GM12864 (cell line): ENCODE measurements around the gene USP28.
"Not testable (repeated sequence)": the region's sequence is repeated elsewhere in the genome, so short reads cannot be mapped to it uniquely, and the experiment has no call there.

Source experiments
- DNase-seq: peaks from one replicate; pipeline ENCODE4 v3.0.0-alpha.2; 2011; ENCODE audit warnings: low read depth
- H3K4me3 ChIP-seq: 2 replicates; pipeline ENCODE4 v1.5.1; 2011; ENCODE audit warnings: mild to moderate bottlenecking, low read depth, low read length, control low read depth
- CTCF ChIP-seq: IDR thresholded peaks from 2 replicates; pipeline ENCODE4 v1.5.1; 2011; ENCODE audit warnings: low read depth, mild to moderate bottlenecking, moderate library complexity, low read length, control low read depth, inconsistent platforms; ENCODE audit errors: missing control alignments

The USP28 gene

GRCh38 chr11:113778111-113778910, 97.1 kb downstream of the USP28 start:
- no peak for DNase-seq
- H3K4me3 ChIP-seq = no peak overlapping the region
- TF ChIP-seq CTCF = no peak

DNA sequence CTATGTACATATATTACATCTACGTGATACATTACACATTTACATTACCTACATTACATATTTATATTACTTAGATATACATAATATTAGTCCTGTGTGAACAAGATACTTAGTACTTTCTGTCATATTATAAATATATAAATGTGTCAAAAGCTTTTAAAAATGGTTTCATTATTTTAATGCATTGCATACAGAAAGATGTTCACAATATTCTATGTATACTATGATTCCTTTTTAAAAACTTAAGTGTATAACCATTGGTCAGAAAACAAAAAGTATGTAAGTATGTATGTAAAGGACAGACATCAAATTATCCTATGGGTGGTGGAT, 101.2 kb downstream of the USP28 start:
- H3K4me3 ChIP-seq = peak overlapping the region; percentile 100; the same call in 1 of the 2 replicates
- no peak for TF ChIP-seq CTCF
- DNase-seq = no peak

DNA sequence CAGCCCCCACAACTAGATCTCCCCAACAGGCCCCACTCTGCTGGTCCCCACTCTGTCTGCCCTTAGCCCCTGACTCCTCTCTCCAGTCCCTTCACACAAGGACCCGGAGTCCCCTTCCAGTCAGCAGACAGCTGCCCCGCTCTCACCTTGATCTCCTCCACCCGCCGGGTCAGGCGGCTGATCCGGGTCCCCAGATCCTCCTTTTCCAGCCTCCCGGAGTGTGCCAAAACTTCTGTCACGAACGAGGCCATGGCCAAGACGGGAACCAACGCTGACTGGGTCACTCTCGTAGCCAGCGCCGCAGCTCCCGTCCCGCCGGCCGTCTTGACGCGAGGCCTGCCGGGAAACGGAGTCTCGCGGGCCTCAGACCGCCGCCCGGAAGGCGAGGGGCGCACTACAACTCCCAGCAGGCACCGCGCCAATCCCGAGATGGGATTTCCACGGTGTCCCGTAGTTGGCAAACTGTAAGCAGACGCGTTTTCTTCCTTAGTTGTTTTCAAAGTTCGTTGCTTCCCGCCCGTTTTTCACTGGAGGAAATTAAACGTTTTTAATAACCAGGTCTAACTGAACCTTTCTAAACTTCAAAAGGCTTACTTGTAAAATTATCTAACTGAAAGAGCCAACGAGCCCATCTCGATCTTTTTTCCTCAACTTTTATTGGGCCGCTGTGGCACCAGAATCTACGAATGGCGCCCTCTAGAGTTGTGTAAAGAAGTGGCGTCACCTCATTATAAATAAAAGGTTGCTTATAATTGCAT, 101.8 kb downstream of the USP28 start, which contains the start of gene ZW10:
Gene ZW10, minus strand, starts transcription at position 277 of the 758 bp plus-strand sequence. Its CDS starts 26 bp downstream, at position 251.
- DNase-seq = peak; percentile 86
- TF ChIP-seq CTCF = peak; percentile 64

DNA sequence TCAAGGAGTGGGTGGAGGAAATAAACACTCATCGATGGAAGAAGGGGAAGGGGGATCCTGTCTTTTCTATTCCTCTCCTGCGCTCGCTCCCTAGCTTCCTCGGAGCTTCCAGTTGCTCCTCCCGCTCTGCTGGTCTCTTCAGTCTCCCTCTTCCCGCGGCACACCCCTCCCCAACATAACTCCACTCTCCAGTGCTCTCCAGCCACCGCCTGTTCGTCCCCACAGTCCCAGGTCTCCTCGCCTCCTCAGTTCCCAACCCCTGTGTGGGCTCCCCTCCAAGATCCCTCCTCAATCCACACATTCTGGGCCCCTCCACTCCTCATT, 102.3 kb downstream of the USP28 start:
- H3K4me3 ChIP-seq = peak overlapping the region; percentile 100
- DNase-seq = no peak
- TF ChIP-seq CTCF = no peak

More for the DNA sequence above, 101.8 kb downstream of the USP28 start, which contains the start of gene ZW10:
- H3K4me3 ChIP-seq = peak within 1 kb of the TSS; percentile 100

DNA sequence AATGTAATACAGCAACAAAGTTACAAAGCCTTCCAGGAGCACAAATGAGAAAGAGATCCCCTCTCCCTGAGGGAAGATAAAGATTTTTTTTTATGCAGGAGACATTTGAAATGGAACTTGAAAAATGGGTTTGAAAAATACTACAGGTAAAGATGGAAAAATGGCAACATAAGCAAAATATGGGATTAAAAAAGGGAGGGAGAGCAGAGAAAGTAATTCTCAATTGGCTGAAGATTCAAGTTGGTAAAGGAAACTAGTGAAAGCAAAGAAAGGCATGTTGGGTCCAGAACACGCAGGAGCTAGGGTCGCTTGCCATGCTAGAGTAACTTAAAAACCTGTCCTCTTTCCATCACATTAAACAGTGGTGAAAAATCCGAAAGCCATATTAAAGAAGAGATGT, 103.4 kb downstream of the USP28 start:
- H3K4me3 ChIP-seq = no peak overlapping the region; the same call in 1 of the 2 replicates
- TF ChIP-seq CTCF = no peak

DNA sequence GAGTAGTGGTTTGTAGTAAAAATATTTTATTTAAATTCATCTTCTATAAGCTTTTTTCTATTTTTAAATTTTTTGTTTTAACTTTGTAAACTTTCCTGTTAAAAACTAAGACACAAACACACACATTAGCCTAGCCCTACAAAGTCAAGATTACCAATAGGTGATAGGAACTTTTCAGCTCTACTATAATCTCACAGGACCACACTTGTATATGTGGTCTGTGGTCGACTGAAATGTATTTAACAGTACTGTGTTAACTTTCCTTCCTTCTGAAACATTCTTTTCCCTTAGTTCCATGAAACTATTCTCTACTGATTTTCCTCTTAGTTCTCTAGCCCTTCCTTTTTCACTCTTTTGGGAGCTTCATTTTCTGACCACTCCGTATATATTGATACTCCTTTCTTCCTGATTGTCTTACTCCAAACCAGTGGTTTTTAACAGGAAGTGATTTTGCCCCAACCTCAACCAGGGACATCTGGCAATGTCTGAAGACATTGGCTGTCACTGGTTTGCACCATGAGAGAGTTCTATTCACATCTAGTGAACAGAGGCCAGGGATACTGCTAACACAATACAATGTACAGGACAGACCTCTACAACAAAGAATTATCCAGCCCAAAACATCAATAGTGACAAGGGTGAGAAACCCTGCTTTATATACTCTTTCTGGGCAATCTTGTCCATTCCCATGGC, 110.7 kb downstream of the USP28 start:
- no peak overlapping the region for H3K4me3 ChIP-seq
- DNase-seq = no peak
- TF ChIP-seq CTCF = no peak

More for the DNA sequence above, 103.4 kb downstream of the USP28 start:
- DNase-seq = no peak

GRCh38 chr11:113763040-113763439, 112.3 kb downstream of the USP28 start:
- not testable (repeated sequence) for DNase-seq, H3K4me3 ChIP-seq
